A204.1 (cell line): ENCODE measurements around the gene SH3BP2.

Experiments
- FAIRE-seq: peaks from 2 replicates; lab custom pipeline; 2012; peaks lifted over from hg19 to GRCh38; lab: Jason Lieb, UNC

Gene SH3BP2

GRCh38 chr4:2790583-2791517, 2.0 kb upstream of the SH3BP2 start:
- no peak for FAIRE-seq

- FAIRE-seq, result no peak
Observed at GRCh38 chr4:2791518-2792395, 1.1 kb upstream of the SH3BP2 start.

DNA sequence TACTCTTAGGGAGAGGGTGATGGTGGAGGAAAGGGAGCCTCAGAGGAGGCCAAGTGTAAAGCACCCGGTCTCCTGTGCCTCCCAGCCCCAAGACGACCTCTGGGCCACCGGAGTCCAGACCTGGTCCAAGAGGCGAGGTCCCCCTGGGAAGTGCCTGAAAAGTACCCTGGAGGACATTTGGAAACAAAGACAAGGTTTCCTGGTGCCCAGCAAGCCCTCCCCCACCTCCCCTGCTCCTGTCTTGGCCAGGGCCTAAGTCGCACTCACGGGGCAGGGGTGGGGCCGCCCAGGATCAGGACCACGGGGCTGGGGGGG, 532 bp upstream of the SH3BP2 start:
- no peak for FAIRE-seq

- no peak for FAIRE-seq
Observed at GRCh38 chr4:2793586-2794485, 951 bp downstream of the SH3BP2 start.

DNA sequence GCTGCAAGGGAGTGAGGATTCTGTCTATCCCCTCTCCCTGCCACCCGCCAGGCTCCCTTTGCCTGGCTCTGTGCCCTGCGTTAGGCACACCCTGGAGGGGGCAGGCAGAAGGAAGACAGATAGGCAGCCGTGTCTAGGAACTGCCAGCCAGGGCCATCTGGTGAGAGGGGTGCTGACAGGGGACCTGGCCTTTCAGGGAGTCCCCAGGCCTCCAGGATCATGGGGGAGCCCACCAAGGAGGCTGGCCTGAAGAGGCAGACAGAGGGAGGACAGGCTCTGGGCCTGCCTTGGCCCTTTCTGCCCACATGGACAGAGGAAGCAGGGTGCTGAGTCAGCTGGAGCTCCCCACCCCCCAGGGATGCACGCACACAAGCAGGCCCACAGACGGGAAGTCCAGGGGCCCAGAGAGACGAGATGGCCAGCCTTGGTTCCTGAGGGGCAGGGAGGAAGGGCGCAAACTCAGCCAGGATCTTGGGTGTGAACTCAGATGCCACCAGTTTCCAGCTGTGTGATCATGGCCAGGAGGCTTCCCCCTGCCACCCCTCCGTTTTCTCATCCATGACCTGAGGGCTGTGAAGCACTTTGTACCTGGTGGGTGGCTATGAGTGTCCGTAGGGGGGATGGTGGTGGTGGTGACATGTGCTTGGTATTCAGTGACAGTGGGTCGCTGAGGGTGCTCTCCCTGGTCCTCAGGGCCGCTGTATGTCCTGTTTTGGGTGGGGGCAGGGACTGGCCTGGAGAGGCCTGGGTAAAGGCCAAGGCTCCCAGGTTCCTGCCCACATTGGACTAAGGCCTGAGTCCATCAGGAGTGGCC, 1.8 kb downstream of the SH3BP2 start:
- FAIRE-seq, result no peak

DNA sequence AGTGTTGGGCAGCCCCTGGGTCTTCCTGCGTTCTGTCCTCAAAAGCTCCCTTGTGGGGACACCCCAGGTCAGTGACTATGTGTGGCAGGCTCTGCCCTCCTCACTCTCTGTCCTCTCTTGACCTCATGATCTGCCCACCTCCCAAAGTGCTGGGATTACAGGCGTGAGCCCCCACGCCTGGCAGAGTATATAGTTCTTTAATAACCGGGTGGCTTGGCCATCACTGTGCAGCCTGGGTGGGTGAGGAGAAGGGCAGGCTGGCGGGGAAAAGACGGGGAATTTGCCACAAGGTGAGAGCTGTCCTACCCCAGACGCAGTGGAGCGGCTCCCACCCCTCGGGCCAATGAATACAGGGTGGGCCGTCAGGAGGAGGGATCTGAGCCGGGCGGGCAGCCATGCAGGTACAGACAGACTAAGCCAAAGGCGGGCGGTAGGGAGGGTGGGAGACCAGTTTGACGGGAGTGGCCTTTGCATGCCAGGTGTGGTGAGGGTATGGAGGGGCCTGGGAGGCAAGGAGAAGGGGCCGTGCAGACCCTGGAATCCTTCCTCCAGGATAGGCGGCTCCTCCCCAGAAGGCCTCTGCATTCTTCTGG, 2.5 kb downstream of the SH3BP2 start:
- no peak for FAIRE-seq

- FAIRE-seq, result no peak
Observed at GRCh38 chr4:2795893-2796848, 3.3 kb downstream of the SH3BP2 start.

- no peak for FAIRE-seq
Observed at GRCh38 chr4:2796849-2797544, 4.1 kb downstream of the SH3BP2 start.

DNA sequence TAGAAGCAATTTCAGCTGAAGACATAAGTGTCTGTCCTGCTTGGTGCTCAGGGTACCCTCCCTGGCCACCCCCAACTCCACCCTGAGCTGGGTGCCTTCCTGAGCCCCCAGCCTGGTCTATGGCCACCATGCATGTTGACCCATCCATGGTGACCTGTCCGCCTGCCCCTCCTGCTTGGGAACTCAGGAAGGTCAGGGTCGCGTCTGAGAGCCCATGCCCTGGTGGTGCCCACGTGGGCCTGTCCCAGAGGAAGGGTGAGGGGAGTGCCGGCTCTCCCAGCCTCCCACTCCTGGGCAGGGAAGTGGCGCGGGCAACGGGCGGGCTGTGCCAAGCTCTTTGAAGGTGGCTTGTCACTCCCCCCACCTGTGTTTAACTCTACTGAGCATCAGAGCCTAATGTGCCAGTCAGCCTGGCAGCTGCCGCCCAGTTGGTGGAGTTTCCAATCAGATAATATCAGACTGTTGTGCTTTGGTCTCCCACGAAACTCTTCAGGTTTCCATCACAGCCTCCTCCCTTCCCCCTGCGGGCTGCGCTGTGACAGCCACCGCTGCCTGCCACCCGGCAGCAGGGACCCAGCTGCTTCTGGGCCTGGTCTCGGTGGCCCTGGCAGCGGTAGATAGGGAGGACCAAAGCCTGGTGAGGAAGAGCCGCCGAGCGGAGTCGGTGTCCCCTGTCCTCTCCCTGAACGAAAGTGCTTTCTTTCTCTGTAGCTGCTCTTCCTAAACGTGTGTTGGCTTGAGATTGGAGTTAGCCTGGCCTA, 4.8 kb downstream of the SH3BP2 start:
- no peak for FAIRE-seq

- FAIRE-seq, result no peak
Observed at GRCh38 chr4:2798399-2799223, 5.7 kb downstream of the SH3BP2 start.

GRCh38 chr4:2799224-2799911, 6.5 kb downstream of the SH3BP2 start:
- no peak for FAIRE-seq

DNA sequence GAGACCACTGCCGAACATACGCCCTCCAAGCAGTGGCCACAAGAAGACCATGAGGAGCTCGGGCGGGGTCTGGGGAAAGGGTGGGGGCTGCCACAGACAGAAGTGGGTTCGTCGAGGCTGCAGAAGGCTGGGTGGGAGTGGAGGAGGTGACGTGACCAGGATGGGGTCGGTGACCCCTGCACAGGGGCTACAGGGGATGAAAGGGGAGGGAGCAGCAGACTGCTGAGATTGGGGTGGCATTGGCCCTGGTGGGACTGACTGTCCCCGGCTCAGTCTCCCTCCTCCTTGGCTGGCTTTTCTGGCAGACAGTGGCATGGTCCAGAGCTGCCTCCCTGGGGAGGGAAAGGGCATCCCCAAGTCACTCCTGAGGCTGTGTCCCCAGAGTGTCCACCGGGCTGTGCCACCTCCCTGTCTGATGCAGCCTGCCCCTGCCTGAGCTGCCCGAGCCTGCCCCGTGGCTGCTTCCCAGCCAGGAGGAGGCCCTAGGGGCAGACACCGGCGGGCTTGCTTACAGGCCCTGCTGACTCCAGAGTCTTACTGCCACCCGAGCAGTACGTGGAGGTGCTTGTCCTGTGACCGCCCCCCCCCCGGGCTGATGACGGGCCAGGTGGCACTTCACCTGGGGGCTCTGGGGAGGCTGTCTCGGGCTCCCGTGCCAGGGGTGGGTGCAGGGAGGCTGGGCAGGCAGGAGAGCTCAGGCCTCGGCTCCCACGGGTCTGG, 7.2 kb downstream of the SH3BP2 start:
- no peak for FAIRE-seq

DNA sequence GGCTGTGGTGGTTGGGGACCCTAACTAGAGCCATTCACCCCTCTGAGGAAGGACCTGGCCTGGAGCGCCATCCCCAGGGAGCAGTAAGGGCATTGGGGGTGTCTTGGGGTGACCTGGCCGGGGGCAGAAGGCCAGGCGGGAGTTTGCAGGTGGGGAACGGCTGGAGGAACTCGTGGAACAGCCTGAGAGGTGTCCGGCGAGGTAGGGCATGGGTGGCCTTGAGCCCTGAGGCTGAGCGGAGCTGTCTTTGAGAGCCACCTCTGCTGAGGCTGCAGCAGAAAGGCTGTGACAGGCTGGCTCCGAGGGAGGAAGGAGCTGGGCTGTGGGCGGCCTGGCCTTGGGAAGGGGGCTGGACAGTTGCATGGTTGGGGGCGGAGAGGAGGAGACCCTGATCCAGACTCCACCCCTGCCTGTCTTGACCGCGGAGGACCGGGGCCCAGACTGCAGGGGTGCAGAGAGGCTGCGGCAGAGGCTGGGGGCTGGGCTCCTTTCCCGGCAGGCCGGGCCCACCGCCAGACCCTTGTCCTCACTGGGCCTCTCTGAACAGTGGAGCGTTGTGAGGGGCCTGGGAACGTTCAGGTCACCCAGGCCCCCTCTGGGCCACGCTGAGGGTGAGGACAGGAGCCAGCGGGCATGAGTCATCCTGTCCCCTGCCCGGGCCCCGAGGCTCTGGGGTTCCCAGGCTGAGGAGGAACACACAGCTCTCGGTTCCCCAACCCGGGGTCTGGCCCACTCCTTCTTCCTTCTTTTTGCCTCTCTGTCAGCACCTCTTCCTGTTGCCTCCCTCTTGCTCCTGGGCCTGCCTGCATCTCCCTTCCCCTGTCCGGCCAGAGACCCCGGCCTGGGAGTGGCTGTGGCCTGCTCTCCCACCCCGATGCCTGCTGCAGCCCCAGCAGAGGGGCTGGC, 8.1 kb downstream of the SH3BP2 start:
- no peak for FAIRE-seq

DNA sequence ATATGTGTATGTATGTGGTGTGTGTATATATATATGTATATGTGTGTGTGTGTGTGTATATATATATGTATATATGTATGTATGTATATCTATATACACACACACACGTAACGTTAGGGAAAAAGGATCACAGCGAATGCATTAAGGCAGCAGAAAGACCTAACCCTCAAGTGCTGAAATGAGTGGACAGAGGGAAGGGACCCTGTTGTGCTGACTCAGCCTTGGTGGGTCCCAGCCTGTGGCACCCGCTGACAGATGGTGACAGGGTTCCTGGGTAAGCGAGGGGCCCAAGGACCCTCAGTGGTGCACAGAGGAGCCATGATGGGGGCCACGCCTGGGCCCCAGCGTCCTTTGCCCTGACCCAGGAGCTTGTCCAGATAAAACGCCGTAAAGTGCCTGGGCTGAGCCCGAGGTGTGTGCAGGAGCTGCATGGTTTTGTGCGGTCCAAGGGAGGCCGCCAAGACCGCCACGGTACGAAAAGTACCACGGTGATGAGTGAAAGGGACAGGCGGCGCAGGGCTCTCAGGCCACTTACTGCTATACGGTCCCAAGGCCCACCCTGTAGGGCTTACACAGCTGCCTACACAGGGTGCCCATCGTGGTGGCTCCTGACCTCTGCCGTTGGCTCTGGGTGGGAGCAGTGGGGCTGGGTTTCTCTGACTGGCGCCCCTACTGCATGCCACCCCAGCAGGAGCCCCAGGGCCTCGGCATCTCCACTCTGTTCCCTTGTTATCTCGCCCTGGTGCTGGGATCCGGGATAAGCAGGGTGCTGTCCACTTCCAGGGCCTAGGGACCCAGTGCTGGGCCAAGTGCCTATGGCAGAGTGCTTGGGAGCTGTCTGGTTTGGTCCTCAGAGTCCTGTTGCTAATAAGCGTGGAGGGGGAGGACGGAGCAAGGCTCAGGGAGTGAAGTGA, 10.0 kb downstream of the SH3BP2 start:
- no peak for FAIRE-seq
